Measurements from ENCODE around the gene NADK2.

Gene NADK2

GRCh38 chr5:36264202-36264760, 22.6 kb upstream of the NADK2 start:
- H3K27me3 Mint-ChIP-seq: peaks cover 23% of the 10 kb centered on the region
- H3K27ac Mint-ChIP-seq: no peak overlapping the region
- H3K36me3 Mint-ChIP-seq: no peaks in the 10 kb centered on the region
- H3K4me3 Mint-ChIP-seq: no peak overlapping the region
- H3K9me3 Mint-ChIP-seq (ENCODE audit: low read depth): no peaks in the 10 kb centered on the region
- no peaks in the 10 kb centered on the region for H3K4me1 Mint-ChIP-seq (ENCODE audit: low read depth)

- H3K36me3 Mint-ChIP-seq: no peaks in the 10 kb centered on the region
- H3K4me1 Mint-ChIP-seq (ENCODE audit: low read depth): no peaks in the 10 kb centered on the region
- H3K4me3 Mint-ChIP-seq: no peak overlapping the region
- no peaks in the 10 kb centered on the region for H3K9me3 Mint-ChIP-seq (ENCODE audit: low read depth)
- H3K27ac Mint-ChIP-seq: no peak overlapping the region
- peaks cover 23% of the 10 kb centered on the region for H3K27me3 Mint-ChIP-seq
These were observed 19.5 kb upstream of the NADK2 start for GRCh38 chr5:36261186-36261585.

GRCh38 chr5:36253575-36253974, 11.8 kb upstream of the NADK2 start:
- Mint-ChIP-seq H3K36me3 (peaks cover 3% of the 10 kb centered on the region), H3K27ac (no peak overlapping the region), H3K9me3 (ENCODE audit: low read depth) (no peaks in the 10 kb centered on the region), H3K4me3 (no peak overlapping the region), H3K4me1 (ENCODE audit: low read depth) (no peaks in the 10 kb centered on the region), H3K27me3 (peaks cover 8% of the 10 kb centered on the region)

GRCh38 chr5:36252722-36253365, 11.1 kb upstream of the NADK2 start:
- H3K27me3 Mint-ChIP-seq: peaks cover 5% of the 10 kb centered on the region
- no peak overlapping the region for H3K27ac Mint-ChIP-seq
- H3K36me3 Mint-ChIP-seq: peaks cover 3% of the 10 kb centered on the region
- H3K4me1 Mint-ChIP-seq (ENCODE audit: low read depth): no peaks in the 10 kb centered on the region
- H3K4me3 Mint-ChIP-seq: no peak overlapping the region
- no peaks in the 10 kb centered on the region for H3K9me3 Mint-ChIP-seq (ENCODE audit: low read depth)

- Mint-ChIP-seq H3K4me1 (ENCODE audit: low read depth) (no peaks in the 10 kb centered on the region), H3K27me3 (peaks cover 5% of the 10 kb centered on the region), H3K27ac (no peak overlapping the region), H3K36me3 (peaks cover 3% of the 10 kb centered on the region), H3K9me3 (ENCODE audit: low read depth) (no peaks in the 10 kb centered on the region), H3K4me3 (no peak overlapping the region)
These were observed 9.5 kb upstream of the NADK2 start for GRCh38 chr5:36251218-36251617.

- Mint-ChIP-seq H3K27me3 (peaks cover 3% of the 10 kb centered on the region), H3K36me3 (peaks cover 3% of the 10 kb centered on the region), H3K4me1 (ENCODE audit: low read depth) (no peaks in the 10 kb centered on the region), H3K9me3 (ENCODE audit: low read depth) (no peaks in the 10 kb centered on the region), H3K27ac (no peak overlapping the region), H3K4me3 (no peak overlapping the region)
These were observed 8.7 kb upstream of the NADK2 start for GRCh38 chr5:36250427-36250826.

GRCh38 chr5:36246036-36246800, 4.5 kb upstream of the NADK2 start:
- Mint-ChIP-seq H3K36me3 (no peaks in the 10 kb centered on the region), H3K27ac (no peak overlapping the region), H3K4me1 (ENCODE audit: low read depth) (peaks cover 18% of the 10 kb centered on the region), H3K27me3 (no peaks in the 10 kb centered on the region), H3K4me3 (no peak overlapping the region), H3K9me3 (ENCODE audit: low read depth) (no peaks in the 10 kb centered on the region)

GRCh38 chr5:36244076-36244475, 2.4 kb upstream of the NADK2 start:
- Mint-ChIP-seq H3K4me3 (peak overlapping the region; percentile 90), H3K27me3 (no peaks in the 10 kb centered on the region), H3K9me3 (ENCODE audit: low read depth) (no peaks in the 10 kb centered on the region), H3K27ac (peak overlapping the region; percentile 98), H3K36me3 (no peaks in the 10 kb centered on the region), H3K4me1 (ENCODE audit: low read depth) (peaks cover 33% of the 10 kb centered on the region)

GRCh38 chr5:36243653-36244052, 1.9 kb upstream of the NADK2 start:
- Mint-ChIP-seq H3K27ac (peak overlapping the region; percentile 98), H3K4me3 (peak overlapping the region; percentile 90), H3K9me3 (ENCODE audit: low read depth) (no peaks in the 10 kb centered on the region), H3K36me3 (no peaks in the 10 kb centered on the region), H3K4me1 (ENCODE audit: low read depth) (peaks cover 36% of the 10 kb centered on the region), H3K27me3 (no peaks in the 10 kb centered on the region)

- peak overlapping the region; percentile 90 for H3K4me3 Mint-ChIP-seq
- H3K4me1 Mint-ChIP-seq (ENCODE audit: low read depth): peaks cover 38% of the 10 kb centered on the region
- no peaks in the 10 kb centered on the region for H3K36me3 Mint-ChIP-seq
- H3K9me3 Mint-ChIP-seq (ENCODE audit: low read depth): no peaks in the 10 kb centered on the region
- no peaks in the 10 kb centered on the region for H3K27me3 Mint-ChIP-seq
- H3K27ac Mint-ChIP-seq: peak overlapping the region; percentile 98
These were observed 1.1 kb upstream of the NADK2 start for GRCh38 chr5:36242534-36243485.

- peak overlapping the region; percentile 83 for H3K27ac Mint-ChIP-seq
- no peaks in the 10 kb centered on the region for H3K36me3 Mint-ChIP-seq
These were observed 720 bp downstream of the NADK2 start for GRCh38 chr5:36240779-36241630.

GRCh38 chr5:36239370-36240293, 2.1 kb downstream of the NADK2 start:
- H3K27me3 Mint-ChIP-seq: no peaks in the 10 kb centered on the region
- H3K9me3 Mint-ChIP-seq (ENCODE audit: low read depth): no peaks in the 10 kb centered on the region
- peak overlapping the region; percentile 83 for H3K27ac Mint-ChIP-seq
- H3K4me1 Mint-ChIP-seq (ENCODE audit: low read depth): peaks cover 43% of the 10 kb centered on the region
- H3K4me3 Mint-ChIP-seq: peak overlapping the region; percentile 66
- no peaks in the 10 kb centered on the region for H3K36me3 Mint-ChIP-seq

More at GRCh38 chr5:36240779-36241630, 720 bp downstream of the NADK2 start:
- no peaks in the 10 kb centered on the region for H3K9me3 Mint-ChIP-seq (ENCODE audit: low read depth)
- peaks cover 43% of the 10 kb centered on the region for H3K4me1 Mint-ChIP-seq (ENCODE audit: low read depth)
- peak overlapping the region; percentile 66 for H3K4me3 Mint-ChIP-seq
- H3K27me3 Mint-ChIP-seq: no peaks in the 10 kb centered on the region

Measured in activated naive CD8-positive, alpha-beta T cell (primary cell).